GM18511 (cell line): ENCODE results near the gene ANXA4.
A peak's percentile ranks its signal among the peaks of the same experiment; 100 is the strongest.
"Not testable (repeated sequence)": the region's sequence is repeated elsewhere in the genome, so short reads cannot be mapped to it uniquely, and the experiment has no call there.

Experiments used
- ATAC-seq: cut with Tn5 transposase; IDR thresholded peaks from one replicate; pipeline ENCODE4 v1.9.1; 2021; ENCODE audit warnings: mild to moderate bottlenecking, moderate library complexity; ENCODE audit not compliant: unreplicated experiment

The ANXA4 gene

GRCh38 chr2:69753659-69754363, 11.9 kb downstream of the ANXA4 start:
- ATAC-seq = no peak

DNA sequence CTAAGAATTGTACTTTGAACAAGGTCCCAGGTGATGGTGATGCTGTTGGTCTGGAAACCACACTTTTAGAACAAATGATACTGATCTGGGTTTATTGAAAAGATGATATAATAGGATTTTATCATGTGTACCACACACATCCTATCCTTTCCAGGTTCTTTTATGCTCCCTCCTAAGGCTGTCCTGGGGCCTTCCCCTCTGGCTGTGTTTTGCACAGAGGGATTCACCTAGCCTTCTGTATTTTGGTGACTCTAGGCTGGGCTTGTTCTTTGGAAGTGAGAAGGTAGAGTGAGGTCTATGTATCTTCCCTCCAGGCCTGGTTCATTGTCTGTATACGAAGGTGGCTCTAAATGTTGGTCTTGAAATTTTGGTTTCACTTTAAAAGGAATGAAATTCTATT, 12.7 kb downstream of the ANXA4 start:
- no peak for ATAC-seq

- ATAC-seq = peak; percentile 81
These were observed 14.0 kb downstream of the ANXA4 start for GRCh38 chr2:69755862-69756467.

DNA sequence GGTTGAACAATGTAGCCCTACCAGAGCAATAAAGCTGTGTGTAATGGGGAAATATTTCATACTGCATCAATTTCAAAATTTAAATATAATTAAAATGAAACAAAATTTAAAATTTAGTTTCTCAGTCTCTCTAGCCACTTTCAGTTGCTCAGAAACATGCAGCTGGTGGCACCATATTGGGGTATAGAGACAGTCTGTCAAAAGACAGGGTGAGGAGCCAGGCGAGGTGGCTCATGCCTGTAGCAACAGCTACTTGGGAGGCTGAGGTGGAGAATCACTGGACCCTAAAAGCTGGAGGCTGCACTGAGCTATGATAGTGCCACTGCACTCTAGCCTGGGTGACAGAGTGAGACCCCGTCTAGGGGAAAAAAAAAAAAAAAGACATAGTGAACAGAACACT, 20.1 kb downstream of the ANXA4 start:
- no peak for ATAC-seq

- ATAC-seq = no peak
These were observed 20.9 kb downstream of the ANXA4 start for GRCh38 chr2:69762513-69763494.

GRCh38 chr2:69763831-69764230, 21.9 kb downstream of the ANXA4 start:
- not testable (repeated sequence) for ATAC-seq

DNA sequence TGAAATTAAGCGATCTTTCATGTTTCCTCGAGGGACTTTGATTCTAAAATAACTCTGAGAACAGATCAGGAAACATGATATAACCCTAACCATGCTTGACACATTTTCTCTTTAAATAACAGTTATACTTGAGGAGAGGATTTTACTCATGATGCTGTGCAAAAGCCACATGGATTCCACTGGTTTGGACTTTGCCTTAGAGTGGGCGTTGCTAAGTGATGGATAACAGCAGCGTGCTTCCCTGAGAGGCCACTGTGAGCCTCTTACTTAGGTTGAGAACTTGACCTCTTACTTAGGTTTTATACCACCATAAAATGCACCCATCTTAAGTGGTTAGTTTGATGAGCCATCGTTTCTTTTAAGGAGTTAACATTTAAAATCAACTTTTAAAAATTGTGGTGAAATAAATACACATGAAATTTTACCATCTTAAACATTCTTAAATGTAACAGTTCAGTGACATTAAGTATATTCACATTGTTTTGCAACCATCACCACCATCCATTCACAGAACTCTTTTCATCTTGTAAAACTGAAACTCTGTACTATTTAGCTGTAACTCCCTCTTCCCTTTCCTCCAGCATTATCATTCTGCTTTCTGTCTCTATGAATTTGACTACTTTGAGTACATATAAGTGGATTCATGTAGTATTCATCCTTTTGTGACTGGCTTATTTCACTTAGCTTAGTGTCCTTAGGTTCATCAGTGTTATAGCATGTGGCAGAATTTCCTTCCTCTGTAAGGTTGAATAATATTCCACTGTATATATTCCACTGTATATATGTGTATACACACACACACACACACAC, 22.6 kb downstream of the ANXA4 start:
- peak; percentile 50 for ATAC-seq

- ATAC-seq = no peak
These were observed 23.1 kb downstream of the ANXA4 start for GRCh38 chr2:69765096-69765380.

- ATAC-seq = no peak
These were observed 24.1 kb downstream of the ANXA4 start for GRCh38 chr2:69766014-69766413.

- no peak for ATAC-seq
These were observed 25.1 kb downstream of the ANXA4 start for GRCh38 chr2:69767034-69767433.

DNA sequence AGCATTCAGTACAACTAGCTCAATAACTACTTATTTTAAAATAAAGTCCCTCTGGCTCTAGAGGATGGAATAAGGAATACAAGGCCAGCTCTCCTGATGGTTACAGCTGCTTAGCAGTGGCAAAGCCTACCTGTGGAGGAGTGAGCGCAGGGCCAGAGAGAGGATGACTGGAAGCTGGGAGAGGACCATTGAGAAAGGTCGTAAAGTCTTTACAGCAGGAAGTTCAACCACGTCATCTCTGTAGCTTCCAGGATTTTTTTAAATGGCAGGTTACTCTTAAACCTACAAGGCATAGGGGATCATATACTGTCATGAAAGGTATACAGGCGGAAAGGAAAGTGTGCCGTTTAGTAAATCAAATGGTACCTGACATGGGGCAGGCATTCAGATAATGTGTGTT, 26.3 kb downstream of the ANXA4 start:
- ATAC-seq = no peak

DNA sequence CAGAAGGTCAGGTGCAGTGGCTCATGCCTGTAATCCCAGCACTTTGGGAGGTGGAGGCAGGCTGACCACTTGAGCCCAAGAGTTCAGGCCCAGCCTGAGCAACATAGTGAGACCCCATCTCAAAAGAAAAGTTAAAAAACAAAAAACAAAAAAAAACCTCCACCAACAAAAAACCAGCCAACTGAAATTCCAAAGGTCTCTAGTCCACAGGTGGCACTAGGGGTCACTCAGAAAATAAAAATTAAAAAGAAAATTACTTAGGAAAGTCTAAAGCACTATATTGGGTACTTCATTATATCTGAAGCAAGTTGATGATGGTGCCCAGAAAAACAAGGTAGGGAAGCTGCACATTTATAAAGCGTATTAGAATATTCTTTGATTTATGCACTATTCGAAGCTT, 26.9 kb downstream of the ANXA4 start:
- ATAC-seq = no peak

DNA sequence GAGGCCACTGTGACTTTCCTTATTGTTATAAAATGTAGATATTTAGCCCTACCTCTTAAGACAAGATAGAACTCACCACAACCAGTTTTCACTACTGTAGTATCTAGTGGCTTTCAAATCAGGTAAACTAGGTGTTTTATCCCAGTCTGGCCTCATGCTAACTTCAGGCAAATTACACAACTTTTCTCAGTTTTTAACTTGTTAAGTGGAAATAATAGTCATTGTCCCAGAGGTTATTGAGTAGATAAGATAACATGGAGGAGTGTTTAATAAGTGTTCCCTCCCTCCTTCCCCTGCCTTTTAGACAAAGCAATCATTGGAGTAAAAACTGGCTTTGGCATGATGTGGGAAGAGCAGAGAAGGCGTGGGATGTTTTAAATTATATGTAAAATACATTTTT, 27.3 kb downstream of the ANXA4 start:
- ATAC-seq = no peak

DNA sequence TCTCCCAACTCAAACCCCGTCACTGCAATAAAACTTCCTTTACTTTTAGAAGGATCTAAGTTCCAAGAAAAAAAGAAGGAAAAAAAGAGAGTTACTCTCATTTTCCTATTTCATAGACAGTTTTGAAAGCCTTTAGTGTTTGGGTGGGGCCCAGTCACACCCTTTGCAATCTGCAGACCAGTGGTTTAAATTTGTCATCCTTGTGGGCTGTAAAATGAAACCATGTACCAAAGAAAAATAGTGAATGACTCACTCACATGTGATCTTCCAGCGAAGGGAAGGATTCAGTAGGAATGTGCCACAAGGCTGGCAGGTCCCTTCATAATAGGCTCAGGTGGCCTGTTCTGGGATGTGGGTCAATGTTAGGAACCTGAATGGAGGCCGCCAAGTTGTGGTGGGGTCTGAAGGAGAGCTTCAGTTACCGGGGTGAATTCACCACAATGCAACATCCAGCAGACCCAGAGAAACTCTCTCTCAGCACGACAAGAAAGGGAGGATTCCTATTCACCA, 28.3 kb downstream of the ANXA4 start:
- no peak for ATAC-seq

- ATAC-seq = no peak
These were observed 28.8 kb downstream of the ANXA4 start for GRCh38 chr2:69770747-69771146.

- ATAC-seq = no peak
These were observed 29.5 kb downstream of the ANXA4 start for GRCh38 chr2:69771461-69771860.

DNA sequence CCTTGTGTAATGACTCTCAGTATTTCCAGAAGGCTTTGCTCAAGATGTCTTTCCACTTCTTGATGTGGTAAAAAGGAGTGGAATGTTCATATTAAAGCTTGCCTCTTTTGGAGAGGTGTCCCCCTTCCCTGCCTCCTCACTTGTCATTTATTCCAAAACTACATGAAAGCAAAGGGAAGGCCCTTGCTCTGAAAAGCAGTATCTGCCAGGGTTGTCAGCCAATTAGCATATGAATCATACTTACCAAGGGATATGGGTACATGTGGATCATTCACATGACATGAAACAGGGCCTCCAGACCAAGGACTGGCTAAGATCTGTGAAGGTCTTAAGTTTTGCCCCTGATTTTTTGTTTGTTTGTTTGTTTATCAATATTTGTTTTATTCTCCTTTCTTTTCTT, 31.3 kb downstream of the ANXA4 start:
- ATAC-seq = no peak

DNA sequence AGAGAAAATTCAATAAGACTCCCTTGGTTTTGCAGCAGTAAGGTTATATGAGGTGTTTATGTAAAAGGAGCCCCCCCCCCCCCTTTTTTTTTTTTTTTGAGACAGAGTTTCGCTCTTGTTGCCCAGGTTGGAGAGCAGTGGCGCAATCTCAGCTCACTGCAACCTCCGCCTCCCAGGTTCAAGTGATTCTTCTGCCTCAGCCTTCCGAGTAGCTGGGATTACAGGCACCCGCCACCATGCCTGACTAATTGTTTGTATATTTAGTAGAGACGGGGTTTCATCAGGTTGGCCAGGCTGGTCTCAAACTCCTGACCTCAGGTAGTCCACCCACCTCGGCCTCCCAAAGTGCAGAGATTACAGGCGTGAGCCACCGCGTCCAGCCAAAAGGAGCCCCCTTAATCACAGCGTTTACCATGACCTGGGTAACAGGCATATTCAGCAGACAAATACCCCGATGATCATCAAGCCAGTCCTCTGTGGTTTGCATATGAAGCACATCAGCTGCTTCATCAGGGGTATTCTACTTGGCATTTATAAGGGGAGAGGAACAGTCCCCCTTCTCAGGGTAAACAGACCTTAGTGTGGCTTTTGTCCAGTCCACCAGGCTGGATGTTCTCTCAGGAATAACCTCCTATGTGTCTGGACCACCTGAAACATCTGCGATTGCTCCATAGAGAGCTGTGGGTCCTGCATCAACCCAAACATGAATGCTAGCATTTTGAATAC, 32.5 kb downstream of the ANXA4 start:
- not testable (repeated sequence) for ATAC-seq

- ATAC-seq = peak; percentile 59
These were observed 33.3 kb downstream of the ANXA4 start for GRCh38 chr2:69774984-69775982.
